Measurements from ENCODE around the gene MGAT4C.

DNA sequence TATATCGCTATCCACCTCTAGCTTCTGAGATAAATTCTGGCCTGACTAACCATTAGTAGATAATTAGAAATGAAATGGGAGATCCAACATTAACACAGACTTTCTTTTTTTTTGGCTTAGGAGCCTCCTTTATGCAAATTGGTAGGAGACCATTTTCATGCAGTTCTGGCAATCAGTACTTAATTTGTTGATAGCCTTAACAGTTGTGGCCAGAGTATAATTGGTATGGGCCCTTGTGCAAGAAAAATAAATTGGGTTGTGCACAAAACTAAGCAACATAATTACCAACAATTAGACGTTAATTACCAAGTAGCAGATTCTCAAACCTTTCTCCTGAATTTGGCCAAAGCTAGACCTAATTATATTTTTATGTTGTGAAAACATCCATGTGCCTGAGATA, 111.0 kb downstream of the MGAT4C start:
- TF ChIP-seq CTCF (conservative IDR thresholded peaks at IDR 0.05) (no peak), ZFX (IDR thresholded peaks at IDR 0.05) (no peak)
